GM12878 (cell line): ENCODE measurements around the gene CREBBP. TPM values are rescaled to one million over a fixed set of nuclear protein-coding genes. Genes with fewer than 3 reads are reported as not detected.

Source experiments
- ATAC-seq: fragments of 200-7000 bp; cut with Tn5 transposase; 3 replicates; pipeline ENCODE4 v1.9.1; 2020; ENCODE audit warnings: mild to moderate bottlenecking, moderate library complexity
- BruUV-seq: library from RNA; stranded (reverse); fragments of 400-500 nt; replicated peaks from 2 replicates; lab custom pipeline; 2021; lab: Mats Ljungman, UMichigan
- CTCF ChIA-PET: fragments of 300-600 bp; sonication (Branson Sonifier 250); formaldehyde crosslinking; extraction: SDS; loops from one replicate; lab custom pipeline; 2021; ENCODE audit warnings: inconsistent platforms; lab: Yijun Ruan, JAX
- POLR2A ChIA-PET: fragments of 350-600 bp; formaldehyde crosslinking; extraction: SDS; loops from one replicate; lab custom pipeline; 2021; ENCODE audit warnings: inconsistent platforms; lab: Charles Lee
- RAD21 ChIA-PET: fragments of 300-600 bp; sonication (Branson Sonifier 250); formaldehyde crosslinking; loops from one replicate; lab custom pipeline; 2023; ENCODE audit warnings: antibody characterized with exemption; ENCODE audit not compliant: unreplicated experiment; lab: Charles Lee
- SMC1A ChIA-PET: fragments of 300-600 bp; sonication (Branson Sonifier 250); formaldehyde crosslinking; loops from one replicate; lab custom pipeline; 2023; ENCODE audit not compliant: unreplicated experiment, uncharacterized antibody; lab: Charles Lee
- DNase-seq: peaks from one replicate; pipeline ENCODE4 v3.0.0-alpha.2; 2011; ENCODE audit warnings: low read depth, low spot score
- FAIRE-seq: peaks from 3 replicates; lab custom pipeline; 2011; peaks lifted over from hg19 to GRCh38; lab: Jason Lieb, UNC
- H2AFZ ChIP-seq: 2 replicates; pipeline ENCODE4 v1.6.0; 2011; ENCODE audit warnings: low read depth, low read length, control low read depth; ENCODE audit not compliant: control insufficient read depth
- H3K27ac ChIP-seq: 2 replicates; pipeline ENCODE4 v1.5.1; 2011; ENCODE audit warnings: control low read depth; ENCODE audit not compliant: control insufficient read depth, insufficient read depth
- H3K27me3 ChIP-seq, 2 experiments: replicated peaks in 1 of 2; 2 replicates each; pipeline versions ENCODE4 v1.6.0 to v1.6.1; 2011; ENCODE audit warnings: low read length in 1 of 2; ENCODE audit not compliant: control insufficient read depth in 2 of 2, insufficient read depth in 2 of 2
- H3K36me3 ChIP-seq, 2 experiments: 2 replicates each; pipeline ENCODE4 v1.5.1; 2011; ENCODE audit warnings: low read length in 1 of 2; ENCODE audit not compliant: control insufficient read depth in 2 of 2, insufficient read depth in 2 of 2
- H3K4me1 ChIP-seq: 2 replicates; pipeline ENCODE4 v1.6.1; 2011; ENCODE audit warnings: mild to moderate bottlenecking, low read length, moderate library complexity, mixed read lengths; ENCODE audit not compliant: control insufficient read depth, insufficient read depth
- H3K4me2 ChIP-seq: 2 replicates; pipeline ENCODE4 v1.6.0; 2011; ENCODE audit warnings: control low read depth; ENCODE audit not compliant: control insufficient read depth, insufficient read depth
- H3K4me3 ChIP-seq: fragments of 200-600 bp; sonication (generic); 2 replicates; pipeline ENCODE4 v1.5.1; 2016
- H3K79me2 ChIP-seq: 2 replicates; pipeline ENCODE4 v1.6.0; 2011; ENCODE audit warnings: low read length; ENCODE audit not compliant: control insufficient read depth, insufficient read depth
- H3K9ac ChIP-seq: 2 replicates; pipeline ENCODE4 v1.8.0; 2011; ENCODE audit warnings: low read length, control low read depth, mixed read lengths; ENCODE audit not compliant: control insufficient read depth, insufficient read depth
- H3K9me3 ChIP-seq: replicated peaks from 3 replicates; pipeline ENCODE4 v1.5.1; 2011; ENCODE audit warnings: mild to moderate bottlenecking, low read length; ENCODE audit not compliant: control insufficient read depth, insufficient read depth
- H4K20me1 ChIP-seq: 2 replicates; pipeline ENCODE4 v1.6.0; 2011; ENCODE audit not compliant: control insufficient read depth, insufficient read depth
- CREM ChIP-seq: IDR thresholded peaks from 2 replicates; pipeline ENCODE4 v1.6.1; 2014; ENCODE audit warnings: antibody characterized with exemption, low read depth
- ESRRA ChIP-seq: IDR thresholded peaks from 2 replicates; pipeline ENCODE4 v1.6.1; 2012; ENCODE audit warnings: mild to moderate bottlenecking, low read length, improper control_type of control experiment
- KAT2A ChIP-seq: conservative IDR thresholded peaks from 2 replicates; pipeline ENCODE4 v1.6.1; 2011; ENCODE audit warnings: low read depth, low read length; ENCODE audit not compliant: control insufficient read depth
- MEF2B ChIP-seq: fragments of 450-650 bp; IDR thresholded peaks from 2 replicates; pipeline ENCODE4 v1.6.1; 2018; ENCODE audit warnings: mild to moderate bottlenecking, moderate library complexity; ENCODE audit not compliant: partially characterized antibody, poor library complexity, severe bottlenecking
- PAX5 ChIP-seq: IDR thresholded peaks from 2 replicates; pipeline ENCODE4 v1.6.1; 2011; ENCODE audit warnings: low read depth, low read length, borderline replicate concordance
- SMARCA5 ChIP-seq: fragments of 450-650 bp; IDR thresholded peaks from 2 replicates; pipeline ENCODE4 v1.6.1; 2017; ENCODE audit warnings: mild to moderate bottlenecking
- SPI1 ChIP-seq: IDR thresholded peaks from 2 replicates; pipeline ENCODE4 v1.6.1; 2011; ENCODE audit warnings: low read depth, mild to moderate bottlenecking, low read length, moderate library complexity, borderline replicate concordance; ENCODE audit not compliant: insufficient read depth
- TCF7 ChIP-seq: IDR thresholded peaks from 2 replicates; pipeline ENCODE4 v1.6.1; 2014; ENCODE audit warnings: antibody characterized with exemption, borderline replicate concordance
- WGBS: methylation state at CpG from one replicate; pipeline ENCODE4 v1.1.6; 2016; ENCODE audit warnings: low lambda C conversion rate; ENCODE audit not compliant: insufficient replicate concordance, insufficient coverage; ENCODE audit errors: missing lambda C conversion rate; 5-methylcytosine and 5-hydroxymethylcytosine counted together
- in situ Hi-C: fragments of 300-500 bp; cut with MboI; formaldehyde crosslinking; loops from 9 replicates; pipeline ENCODE4 v1.14.3; 2018; ENCODE audit warnings: mixed read lengths
- intact Hi-C: fragments of 100-400 bp; cut with micrococcal nuclease; formaldehyde crosslinking; loops from one replicate; pipeline ENCODE4 v1.14.2; 2022; ENCODE audit not compliant: unreplicated experiment
- polyA plus RNA-seq, 11 experiments: library from polyadenylated mRNA; depleted of rRNA in 4 of 11; unstranded in 6 of 11; stranded (reverse) in 5 of 11; fragments of >200 nt; fragmentation: Nextera tagmentation in 4 of 11; fragmentation: Illumina TruSeq in 1 of 11; extraction: Ambion mirVana in 4 of 11; extraction: Trizol in 1 of 11; gene quantifications; 1 replicate in 1 of 11; 2 replicates in 10 of 11; pipeline versions ENCODE4 v1.2.1 to v1.2.3, GENCODE V29; 2011 to 2016; ENCODE audit warnings: inconsistent platforms in 2 of 11, missing spikeins in 2 of 11, low read depth in 1 of 11
- total RNA-seq, 4 experiments: library from RNA; depleted of rRNA in 3 of 4; stranded (reverse); fragments of >200 nt in 3 of 4; fragmentation: Illumina TruSeq in 1 of 4; extraction: Trizol in 1 of 4; gene quantifications; 2 replicates each; pipeline versions ENCODE4 v1.2.1 to v1.2.3, GENCODE V29; 2013 to 2021
- TF ChIP-seq, protein P1 (sequence below): IDR thresholded peaks from 2 replicates; pipeline ENCODE4 v1.6.1; 2012; ENCODE audit warnings: low read depth, low read length, improper control_type of control experiment
- TF ChIP-seq, protein P2 (sequence below): IDR thresholded peaks from 2 replicates; pipeline ENCODE4 v1.6.1; 2011; ENCODE audit warnings: borderline replicate concordance, low read depth, mild to moderate bottlenecking, moderate library complexity, low read length; ENCODE audit not compliant: insufficient read depth, poor library complexity, severe bottlenecking
- TF ChIP-seq, protein P3 (sequence below), 3 experiments: IDR thresholded peaks in 2 of 3; conservative IDR thresholded peaks in 1 of 3; 2 replicates each; pipeline ENCODE4 v1.5.1; 2011; ENCODE audit warnings: low read depth in 3 of 3, low read length in 3 of 3, mild to moderate bottlenecking in 3 of 3, control low read depth in 2 of 3, moderate library complexity in 2 of 3, inconsistent platforms in 1 of 3, mixed read lengths in 1 of 3; ENCODE audit not compliant: control insufficient read depth in 2 of 3, insufficient read depth in 1 of 3; ENCODE audit errors: extremely low read depth in 1 of 3

CREBBP gene
- total and polyA plus RNA-seq, 10 of the 15 experiments (the other 5 are each of a cell fraction or from before 2014, with no cell fraction given): 3.4 to 32.7 (median 7.9) TPM

DNA sequence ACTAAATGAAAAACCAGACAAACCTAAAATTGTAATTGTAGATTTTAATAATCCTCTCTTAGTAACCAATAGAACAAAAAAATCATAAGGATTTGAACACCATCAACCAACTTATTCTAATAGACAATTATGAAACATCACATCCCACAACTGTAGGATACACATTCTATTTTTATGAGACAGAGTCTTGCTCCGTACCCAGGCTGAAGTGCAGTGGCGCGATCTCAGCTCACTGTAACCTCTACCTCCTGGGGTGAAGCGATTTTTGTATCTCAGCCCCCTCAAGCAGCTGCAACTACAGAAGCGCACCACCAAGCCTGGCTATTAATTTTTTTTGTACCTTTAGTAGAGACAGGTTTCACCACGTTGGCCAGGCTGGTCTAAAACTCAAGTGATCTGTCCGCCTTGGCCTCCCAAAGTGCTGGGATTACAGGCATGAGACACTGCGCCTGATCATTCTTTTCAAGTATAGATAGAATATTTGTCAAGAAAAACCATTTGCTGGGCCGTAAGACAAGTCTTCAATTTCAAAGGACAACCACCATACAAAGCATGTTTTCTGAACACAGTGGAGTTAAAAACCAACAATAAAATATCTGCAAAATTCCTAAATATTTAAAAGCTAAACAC is 49.8 kb downstream of the CREBBP start:
- in situ Hi-C loops (no loop called here), intact Hi-C loops (no loop called here)
- no peak for ATAC-seq
- POLR2A ChIA-PET: no interaction called here
- no TSS peak for BruUV-seq
- no peaks in the 10 kb centered on the region for H3K4me1 ChIP-seq
- H3K27ac ChIP-seq: no peak overlapping the region
- H3K27me3 ChIP-seq: no peaks in the 10 kb centered on the region
- WGBS: 96% methylated on average over 9 of the region's 9 CpGs
- RAD21 ChIA-PET: no interaction called here
- TF ChIP-seq KAT2A (no peak), ESRRA (no peak)
- H3K9me3 ChIP-seq: peaks cover 14% of the 10 kb centered on the region
- no peak overlapping the region for H3K4me2 ChIP-seq
- H3K4me3 ChIP-seq: no peak overlapping the region
- no peak for DNase-seq
- no peak for FAIRE-seq
- no peak overlapping the region for H2AFZ ChIP-seq
- no peaks in the 10 kb centered on the region; the same call in 1 of the 2 replicates for H4K20me1 ChIP-seq
- peaks cover 0 to 3% of the 10 kb centered on the region in 2 experiments; a peak in 2 of 4 replicates for H3K36me3 ChIP-seq
- H3K9ac ChIP-seq: no peak overlapping the region
- CTCF ChIA-PET: no interaction called here
- SMC1A ChIA-PET: no interaction called here
- peaks cover 45% of the 10 kb centered on the region for H3K79me2 ChIP-seq

DNA sequence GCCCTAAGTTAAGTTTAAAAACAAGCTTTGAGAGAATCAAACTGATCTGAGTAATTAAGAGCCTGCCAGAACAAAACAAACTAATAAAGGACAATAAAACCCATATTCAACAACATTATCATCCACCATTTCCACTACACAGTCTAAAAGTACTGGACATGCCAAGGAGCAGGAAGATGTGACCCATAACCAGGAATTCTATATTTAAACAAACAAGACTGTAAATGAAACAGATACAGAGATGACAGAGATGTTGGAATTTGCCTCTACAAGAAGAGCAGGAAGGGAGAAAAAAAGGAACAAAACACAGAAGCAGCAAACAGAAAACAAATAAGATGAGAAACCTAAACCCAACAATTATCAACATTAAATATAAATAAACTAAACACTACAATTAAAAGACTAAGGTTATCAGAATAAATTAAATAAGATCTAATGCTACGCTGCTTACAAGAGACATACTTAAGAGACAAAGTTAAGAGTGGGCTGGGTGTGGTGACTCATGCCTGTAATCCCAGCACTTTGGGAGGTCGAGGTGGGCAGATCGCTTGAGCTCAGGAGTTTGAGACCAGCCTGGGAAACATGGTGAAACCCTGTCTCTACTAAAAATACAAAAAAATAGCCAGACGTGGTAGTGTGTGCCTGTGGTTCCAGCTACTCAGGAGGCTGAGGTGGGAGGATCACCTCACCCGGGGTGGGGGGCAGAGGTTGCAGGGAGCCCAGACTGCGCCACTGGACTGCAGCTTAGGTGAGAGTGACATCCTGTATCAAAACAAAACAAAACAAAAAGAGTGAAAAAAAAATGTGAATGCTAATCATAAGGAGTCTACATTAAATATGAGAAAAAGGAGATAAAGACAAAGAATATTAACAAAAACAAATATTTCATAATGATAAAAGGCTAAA is 50.6 kb downstream of the CREBBP start:
- CTCF ChIA-PET: no interaction called here
- WGBS: 95% methylated on average over 6 of the region's 6 CpGs
- no peak overlapping the region for H3K9ac ChIP-seq
- H3K4me3 ChIP-seq: no peak overlapping the region
- SMC1A ChIA-PET: no interaction called here
- no peak for DNase-seq
- RAD21 ChIA-PET: no interaction called here
- no peaks in the 10 kb centered on the region; the same call in 1 of the 2 replicates for H4K20me1 ChIP-seq
- peaks cover 14% of the 10 kb centered on the region for H3K9me3 ChIP-seq
- FAIRE-seq: no peak
- no peaks in the 10 kb centered on the region for H3K27me3 ChIP-seq
- peaks cover 52% of the 10 kb centered on the region for H3K79me2 ChIP-seq
- H3K27ac ChIP-seq: no peak overlapping the region
- POLR2A ChIA-PET: interaction anchor here (0.6 kb wide), 1 partner anchor 758 kb away, joined by 3 read pairs; no protein-coding TSS in a partner anchor
- ATAC-seq: no peak
- H3K4me2 ChIP-seq: no peak overlapping the region
- intact Hi-C loops (no loop called here), in situ Hi-C loops (no loop called here)
- no TSS peak for BruUV-seq
- no peak overlapping the region for H2AFZ ChIP-seq
- peaks cover 0 to 3% of the 10 kb centered on the region in 2 experiments; a peak in 2 of 4 replicates for H3K36me3 ChIP-seq
- no peaks in the 10 kb centered on the region for H3K4me1 ChIP-seq
- TF ChIP-seq, protein P1, sequence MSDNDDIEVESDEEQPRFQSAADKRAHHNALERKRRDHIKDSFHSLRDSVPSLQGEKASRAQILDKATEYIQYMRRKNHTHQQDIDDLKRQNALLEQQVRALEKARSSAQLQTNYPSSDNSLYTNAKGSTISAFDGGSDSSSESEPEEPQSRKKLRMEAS: no peak
- TF ChIP-seq SMARCA5: no peak
- TF ChIP-seq PAX5: no peak
- no peak for TF ChIP-seq TCF7
- TF ChIP-seq MEF2B: no peak
- no peak for TF ChIP-seq SPI1
- TF ChIP-seq, protein P2, sequence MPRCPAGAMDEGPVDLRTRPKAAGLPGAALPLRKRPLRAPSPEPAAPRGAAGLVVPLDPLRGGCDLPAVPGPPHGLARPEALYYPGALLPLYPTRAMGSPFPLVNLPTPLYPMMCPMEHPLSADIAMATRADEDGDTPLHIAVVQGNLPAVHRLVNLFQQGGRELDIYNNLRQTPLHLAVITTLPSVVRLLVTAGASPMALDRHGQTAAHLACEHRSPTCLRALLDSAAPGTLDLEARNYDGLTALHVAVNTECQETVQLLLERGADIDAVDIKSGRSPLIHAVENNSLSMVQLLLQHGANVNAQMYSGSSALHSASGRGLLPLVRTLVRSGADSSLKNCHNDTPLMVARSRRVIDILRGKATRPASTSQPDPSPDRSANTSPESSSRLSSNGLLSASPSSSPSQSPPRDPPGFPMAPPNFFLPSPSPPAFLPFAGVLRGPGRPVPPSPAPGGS: no peak
- TF ChIP-seq, protein P3, sequence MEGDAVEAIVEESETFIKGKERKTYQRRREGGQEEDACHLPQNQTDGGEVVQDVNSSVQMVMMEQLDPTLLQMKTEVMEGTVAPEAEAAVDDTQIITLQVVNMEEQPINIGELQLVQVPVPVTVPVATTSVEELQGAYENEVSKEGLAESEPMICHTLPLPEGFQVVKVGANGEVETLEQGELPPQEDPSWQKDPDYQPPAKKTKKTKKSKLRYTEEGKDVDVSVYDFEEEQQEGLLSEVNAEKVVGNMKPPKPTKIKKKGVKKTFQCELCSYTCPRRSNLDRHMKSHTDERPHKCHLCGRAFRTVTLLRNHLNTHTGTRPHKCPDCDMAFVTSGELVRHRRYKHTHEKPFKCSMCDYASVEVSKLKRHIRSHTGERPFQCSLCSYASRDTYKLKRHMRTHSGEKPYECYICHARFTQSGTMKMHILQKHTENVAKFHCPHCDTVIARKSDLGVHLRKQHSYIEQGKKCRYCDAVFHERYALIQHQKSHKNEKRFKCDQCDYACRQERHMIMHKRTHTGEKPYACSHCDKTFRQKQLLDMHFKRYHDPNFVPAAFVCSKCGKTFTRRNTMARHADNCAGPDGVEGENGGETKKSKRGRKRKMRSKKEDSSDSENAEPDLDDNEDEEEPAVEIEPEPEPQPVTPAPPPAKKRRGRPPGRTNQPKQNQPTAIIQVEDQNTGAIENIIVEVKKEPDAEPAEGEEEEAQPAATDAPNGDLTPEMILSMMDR (IDR thresholded peaks at IDR 0.05 in 2 of 3, conservative IDR thresholded peaks at IDR 0.05 in 1 of 3; ENCODE audit: control insufficient read depth in 2 of 3, extremely low read depth in 1 of 3, insufficient read depth in 1 of 3, low read depth in 3 of 3, low read length in 3 of 3): no peak
- no peak for TF ChIP-seq CREM
